GM12872 (cell line): ENCODE measurements around the gene ACSM4.

ENCODE experiments used
- TF ChIP-seq, protein P1 (sequence below): IDR thresholded peaks from 3 replicates; pipeline ENCODE4 v1.5.1; 2011; ENCODE audit warnings: low read depth, mild to moderate bottlenecking, low read length, moderate library complexity; ENCODE audit not compliant: insufficient read depth

The ACSM4 gene

DNA sequence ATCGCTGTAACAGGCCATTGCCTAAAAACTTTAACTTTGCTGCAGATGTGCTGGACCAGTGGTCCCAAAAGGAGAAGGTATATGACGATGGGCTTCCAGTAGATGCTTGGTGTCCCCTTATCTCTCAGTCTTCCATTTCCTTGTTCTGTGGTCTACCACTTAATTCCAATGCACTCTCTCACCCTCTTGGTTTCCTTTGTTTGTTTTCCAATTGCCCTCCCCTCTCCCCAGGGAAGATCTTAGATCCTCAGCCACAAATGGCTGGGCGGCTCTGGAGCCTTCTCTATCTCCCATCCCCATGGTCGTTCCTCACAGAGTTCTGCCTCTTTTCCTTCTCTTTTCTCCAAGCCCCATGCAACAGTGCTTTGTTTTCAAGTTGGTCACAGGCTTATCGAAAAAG, 584 bp downstream of the ACSM4 start:
- TF ChIP-seq, protein P1, sequence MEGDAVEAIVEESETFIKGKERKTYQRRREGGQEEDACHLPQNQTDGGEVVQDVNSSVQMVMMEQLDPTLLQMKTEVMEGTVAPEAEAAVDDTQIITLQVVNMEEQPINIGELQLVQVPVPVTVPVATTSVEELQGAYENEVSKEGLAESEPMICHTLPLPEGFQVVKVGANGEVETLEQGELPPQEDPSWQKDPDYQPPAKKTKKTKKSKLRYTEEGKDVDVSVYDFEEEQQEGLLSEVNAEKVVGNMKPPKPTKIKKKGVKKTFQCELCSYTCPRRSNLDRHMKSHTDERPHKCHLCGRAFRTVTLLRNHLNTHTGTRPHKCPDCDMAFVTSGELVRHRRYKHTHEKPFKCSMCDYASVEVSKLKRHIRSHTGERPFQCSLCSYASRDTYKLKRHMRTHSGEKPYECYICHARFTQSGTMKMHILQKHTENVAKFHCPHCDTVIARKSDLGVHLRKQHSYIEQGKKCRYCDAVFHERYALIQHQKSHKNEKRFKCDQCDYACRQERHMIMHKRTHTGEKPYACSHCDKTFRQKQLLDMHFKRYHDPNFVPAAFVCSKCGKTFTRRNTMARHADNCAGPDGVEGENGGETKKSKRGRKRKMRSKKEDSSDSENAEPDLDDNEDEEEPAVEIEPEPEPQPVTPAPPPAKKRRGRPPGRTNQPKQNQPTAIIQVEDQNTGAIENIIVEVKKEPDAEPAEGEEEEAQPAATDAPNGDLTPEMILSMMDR, result no peak

DNA sequence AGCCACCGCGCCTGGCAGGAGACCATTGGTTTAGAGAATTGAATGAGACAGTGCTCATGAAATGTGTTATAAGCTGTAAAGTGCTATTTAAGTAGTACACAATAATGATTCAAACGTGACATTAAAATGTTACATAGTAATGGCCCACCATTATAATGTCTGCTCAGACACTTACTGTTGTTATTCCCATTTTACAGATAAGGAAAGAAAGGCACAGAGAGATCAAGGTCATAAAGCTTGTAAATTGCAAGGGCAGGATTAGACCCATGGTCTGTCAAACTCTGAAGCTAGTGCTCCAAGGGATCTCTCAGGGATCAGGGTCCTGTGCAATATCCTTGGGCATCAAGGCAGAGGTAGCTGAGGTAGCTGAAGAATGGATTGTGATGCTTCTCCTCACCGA, 6.2 kb downstream of the ACSM4 start:
- TF ChIP-seq, protein P1, result no peak

DNA sequence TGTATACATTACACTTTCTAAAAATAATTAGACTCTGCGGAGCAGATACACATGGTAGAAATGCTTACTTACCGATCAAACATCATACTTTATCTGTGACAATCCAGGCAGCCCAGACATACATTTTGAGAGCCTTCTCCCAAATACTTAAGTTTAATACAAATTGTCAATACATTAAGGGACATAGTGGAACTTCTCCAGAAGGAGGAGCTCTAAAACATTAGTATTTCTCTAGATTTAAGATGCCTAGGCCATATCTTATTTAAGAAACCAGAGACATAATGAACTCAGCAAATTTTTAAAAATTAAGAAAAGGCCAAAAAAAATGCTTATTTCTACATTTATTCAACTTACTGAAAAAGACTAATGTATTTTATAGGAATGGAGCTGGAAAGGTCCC, 16.1 kb downstream of the ACSM4 start:
- TF ChIP-seq, protein P1, result no peak

DNA sequence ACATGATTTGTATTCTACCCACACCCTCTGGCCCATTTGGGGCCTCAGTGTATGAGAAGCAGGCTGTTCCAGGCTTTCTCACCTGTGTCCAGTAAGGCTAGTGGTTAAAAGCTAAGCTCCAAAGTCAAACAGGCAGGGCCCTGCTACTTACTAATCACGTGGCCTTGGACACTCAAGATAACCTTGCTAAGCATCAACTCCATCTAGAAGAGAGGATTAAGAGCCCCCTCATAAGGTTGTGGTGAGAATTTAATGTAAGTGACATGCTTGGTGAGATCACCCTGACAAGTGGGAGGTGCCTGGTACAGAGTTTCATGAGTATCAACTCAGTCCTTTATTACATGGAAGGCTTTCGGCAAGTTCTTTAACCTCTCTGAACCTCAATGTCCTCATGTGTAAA, 17.8 kb downstream of the ACSM4 start:
- TF ChIP-seq, protein P1, result no peak

DNA sequence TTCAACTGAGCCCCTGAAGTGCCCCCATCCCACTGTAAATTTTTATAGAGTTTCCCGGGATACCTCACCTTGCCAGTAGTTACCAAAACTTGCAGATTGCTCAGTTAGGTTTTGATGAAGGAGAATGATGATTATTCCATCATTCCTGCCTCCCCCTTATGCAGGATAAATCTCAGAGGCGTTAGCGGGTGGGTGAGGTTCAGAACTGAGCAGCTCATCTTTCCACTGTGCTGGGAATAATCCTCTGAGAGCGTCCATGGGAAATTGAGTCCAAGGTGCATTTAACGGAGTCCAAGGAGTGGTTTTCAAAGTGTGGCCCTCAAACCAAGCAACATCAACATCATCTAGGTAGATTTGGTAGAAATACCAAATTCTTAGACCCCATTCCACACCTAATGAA, 18.7 kb downstream of the ACSM4 start:
- TF ChIP-seq, protein P1, result no peak

DNA sequence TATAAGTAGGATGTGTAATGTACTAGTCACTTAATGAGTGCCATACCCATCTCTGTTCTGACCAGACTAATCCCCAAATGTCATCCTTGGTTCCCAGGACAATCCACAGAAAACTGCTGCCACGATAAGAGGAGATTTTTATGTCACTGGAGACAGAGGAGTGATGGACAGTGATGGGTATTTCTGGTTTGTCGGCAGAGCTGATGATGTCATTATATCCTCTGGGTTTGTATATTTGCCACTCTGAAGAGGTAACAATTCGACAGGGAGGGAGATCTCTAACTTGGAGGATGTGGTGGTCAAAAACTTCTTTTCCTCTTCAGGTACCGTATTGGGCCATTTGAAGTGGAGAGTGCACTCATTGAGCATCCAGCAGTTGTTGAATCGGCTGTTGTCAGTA, 20.3 kb downstream of the ACSM4 start:
- TF ChIP-seq, protein P1, result no peak

DNA sequence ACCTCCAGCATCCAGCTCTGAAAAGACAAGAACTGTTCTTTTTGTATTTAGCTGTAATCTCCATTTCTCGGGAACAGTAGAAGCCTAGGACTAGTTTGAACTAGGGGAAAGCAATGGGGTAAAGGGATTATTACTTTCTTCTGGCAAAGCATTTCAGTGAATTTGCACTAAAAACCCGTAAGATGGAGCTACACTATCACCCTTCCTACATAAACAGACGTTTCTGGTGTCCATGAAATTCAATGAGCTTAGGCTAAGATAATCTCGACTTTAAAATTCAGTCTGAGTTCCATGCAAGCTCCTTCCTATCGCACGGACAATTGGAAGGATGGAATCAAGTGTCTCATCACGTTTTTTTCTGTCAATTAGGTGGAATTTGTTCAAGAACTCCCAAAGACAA, 24.0 kb downstream of the ACSM4 start:
- TF ChIP-seq, protein P1, result no peak

DNA sequence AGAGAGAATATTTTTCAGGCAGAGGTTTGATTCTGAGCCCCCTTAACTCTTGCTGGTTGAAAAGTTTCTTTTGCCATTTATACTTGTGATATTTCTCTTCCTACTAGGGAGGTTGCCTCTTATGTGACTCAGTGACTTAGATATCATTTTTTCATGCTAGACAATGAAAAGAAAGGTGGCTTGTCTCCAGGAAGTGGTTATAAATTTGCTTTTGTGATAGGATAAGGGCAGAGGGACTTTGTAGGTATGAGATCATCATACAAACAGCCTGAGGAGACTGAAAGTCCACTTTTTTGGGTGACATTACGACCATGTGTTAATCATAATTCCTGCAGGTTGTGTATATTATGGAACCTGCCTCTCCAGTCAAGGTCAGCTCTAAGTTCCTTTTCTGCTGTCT, 35.8 kb downstream of the ACSM4 start:
- TF ChIP-seq, protein P1, result no peak
